Activated T-cell treated with anti-CD3 and anti-CD28 coated beads for 1 hour (primary cell): ENCODE measurements around the gene ZMYND8.
"Not testable (repeated sequence)": the region's sequence is repeated elsewhere in the genome, so short reads cannot be mapped to it uniquely, and the experiment has no call there.

ENCODE experiments used
- DNase-seq: peaks from one replicate; pipeline ENCODE4 v3.0.0-alpha.2; 2020; ENCODE audit warnings: low read depth

ZMYND8 gene

DNA sequence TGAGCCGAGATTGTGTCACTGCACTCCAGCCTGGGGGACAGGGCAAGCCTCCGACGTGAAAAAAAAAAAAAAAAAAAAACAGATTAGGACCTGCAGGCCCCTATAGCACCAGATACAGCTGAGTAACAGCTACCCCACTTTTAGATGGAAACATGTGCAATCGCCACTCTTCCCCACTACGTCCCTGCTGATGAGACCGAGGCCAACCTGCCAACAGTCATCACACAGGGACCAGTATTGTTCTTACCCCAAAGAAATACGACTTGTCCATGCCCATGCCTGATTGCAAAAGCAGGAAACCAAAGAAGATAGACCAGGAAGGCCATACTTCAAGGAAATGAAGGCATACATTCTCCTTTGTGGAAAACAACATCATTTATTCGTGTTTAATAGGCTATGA lies 45.8 kb downstream of the ZMYND8 start:
- DNase-seq = no peak

- DNase-seq = no peak
Measured at GRCh38 chr20:47309806-47310426, 46.6 kb downstream of the ZMYND8 start.

GRCh38 chr20:47309394-47309793 lies 47.1 kb downstream of the ZMYND8 start:
- DNase-seq = no peak

DNA sequence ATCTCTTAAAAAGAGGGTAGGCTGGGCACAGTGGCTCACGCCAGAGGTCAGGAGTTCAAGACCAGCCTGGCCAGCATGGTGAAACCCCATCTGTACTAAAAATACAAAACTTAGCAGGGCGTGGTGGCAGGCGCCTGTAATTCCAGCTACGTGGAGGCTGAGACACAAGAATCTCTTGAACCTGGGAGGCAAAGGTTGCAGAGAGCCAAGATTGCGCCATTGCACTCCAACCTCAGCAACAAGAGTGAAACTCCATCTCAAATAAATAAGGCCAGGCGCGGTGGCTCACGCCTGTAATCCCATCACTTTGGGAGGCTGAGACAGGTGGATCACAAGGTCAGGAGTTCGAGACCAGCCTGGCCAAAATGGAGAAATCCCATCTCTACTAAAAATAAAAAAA lies 48.9 kb downstream of the ZMYND8 start:
- not testable (repeated sequence) for DNase-seq

- DNase-seq = no peak
Measured at GRCh38 chr20:47306755-47307370, 49.6 kb downstream of the ZMYND8 start.

- DNase-seq = no peak
Measured at GRCh38 chr20:47306095-47306494, 50.4 kb downstream of the ZMYND8 start.

- DNase-seq = no peak
Measured at GRCh38 chr20:47305667-47306066, 50.8 kb downstream of the ZMYND8 start.

- DNase-seq = no peak
Measured at GRCh38 chr20:47304287-47304686, 52.2 kb downstream of the ZMYND8 start.

GRCh38 chr20:47303736-47304135 lies 52.8 kb downstream of the ZMYND8 start:
- no peak for DNase-seq

DNA sequence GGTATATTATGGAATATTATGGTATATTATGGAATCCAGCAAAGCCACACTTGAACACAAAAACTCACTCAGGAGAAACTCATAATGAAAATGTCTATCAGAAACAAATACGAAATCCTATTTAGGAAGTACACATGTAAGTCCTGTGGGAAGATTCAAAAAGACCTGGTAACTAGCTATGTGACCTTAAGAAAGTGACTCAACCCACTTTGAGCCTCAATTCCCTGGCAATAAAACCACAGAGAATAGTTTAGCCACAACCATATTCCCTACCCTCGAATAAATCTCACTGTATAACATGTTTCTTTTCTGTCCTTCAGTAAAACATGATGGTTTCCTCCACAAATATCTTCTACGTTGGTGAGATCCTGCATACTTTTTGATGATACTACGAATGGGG lies 56.4 kb downstream of the ZMYND8 start:
- no peak for DNase-seq

GRCh38 chr20:47298624-47299023 lies 57.9 kb downstream of the ZMYND8 start:
- no peak for DNase-seq

- DNase-seq = no peak
Measured at GRCh38 chr20:47297746-47298145, 58.8 kb downstream of the ZMYND8 start.

- no peak for DNase-seq
Measured at GRCh38 chr20:47296950-47297349, 59.5 kb downstream of the ZMYND8 start.

- DNase-seq = no peak
Measured at GRCh38 chr20:47295921-47296426, 60.5 kb downstream of the ZMYND8 start.

GRCh38 chr20:47295129-47295813 lies 61.2 kb downstream of the ZMYND8 start:
- DNase-seq = no peak

DNA sequence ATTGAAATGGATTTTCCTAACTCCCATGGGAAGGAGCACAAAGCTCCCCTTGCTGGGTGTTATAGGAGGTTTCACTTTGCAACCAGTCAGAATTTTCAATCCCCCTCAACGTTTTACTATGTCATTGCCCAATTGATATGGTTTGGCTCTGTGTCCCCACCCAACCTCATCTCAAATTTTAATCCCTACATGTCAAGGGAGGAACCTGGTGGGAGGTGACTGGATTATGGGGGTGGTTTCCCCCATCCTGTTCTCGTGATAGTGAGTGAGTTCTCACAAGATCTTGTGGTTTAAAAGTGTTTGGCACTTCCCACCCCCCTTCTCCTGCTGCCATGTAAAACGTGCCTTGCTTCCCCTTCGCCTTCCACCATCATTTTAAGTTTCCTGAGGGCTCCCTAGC lies 62.9 kb downstream of the ZMYND8 start:
- no peak for DNase-seq

DNA sequence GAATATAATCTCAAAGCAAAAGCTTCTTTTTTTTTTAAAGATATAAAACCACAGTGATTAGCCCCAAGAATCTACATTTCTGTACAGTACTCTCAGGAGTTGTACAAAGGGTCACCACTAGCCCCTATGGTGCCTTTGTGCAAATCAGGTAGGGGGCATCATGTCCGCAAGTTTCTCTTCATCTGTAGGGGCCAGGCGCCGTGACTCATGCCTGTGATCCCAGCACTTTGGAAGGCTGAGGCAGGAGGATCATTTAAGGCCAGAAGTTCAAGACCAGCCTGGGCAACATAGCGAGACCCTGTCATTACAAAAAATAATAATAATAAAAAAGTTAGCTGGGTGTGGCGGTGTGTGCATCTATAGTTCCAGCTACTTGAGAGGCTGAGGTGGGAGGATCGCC lies 63.9 kb downstream of the ZMYND8 start:
- DNase-seq = no peak

DNA sequence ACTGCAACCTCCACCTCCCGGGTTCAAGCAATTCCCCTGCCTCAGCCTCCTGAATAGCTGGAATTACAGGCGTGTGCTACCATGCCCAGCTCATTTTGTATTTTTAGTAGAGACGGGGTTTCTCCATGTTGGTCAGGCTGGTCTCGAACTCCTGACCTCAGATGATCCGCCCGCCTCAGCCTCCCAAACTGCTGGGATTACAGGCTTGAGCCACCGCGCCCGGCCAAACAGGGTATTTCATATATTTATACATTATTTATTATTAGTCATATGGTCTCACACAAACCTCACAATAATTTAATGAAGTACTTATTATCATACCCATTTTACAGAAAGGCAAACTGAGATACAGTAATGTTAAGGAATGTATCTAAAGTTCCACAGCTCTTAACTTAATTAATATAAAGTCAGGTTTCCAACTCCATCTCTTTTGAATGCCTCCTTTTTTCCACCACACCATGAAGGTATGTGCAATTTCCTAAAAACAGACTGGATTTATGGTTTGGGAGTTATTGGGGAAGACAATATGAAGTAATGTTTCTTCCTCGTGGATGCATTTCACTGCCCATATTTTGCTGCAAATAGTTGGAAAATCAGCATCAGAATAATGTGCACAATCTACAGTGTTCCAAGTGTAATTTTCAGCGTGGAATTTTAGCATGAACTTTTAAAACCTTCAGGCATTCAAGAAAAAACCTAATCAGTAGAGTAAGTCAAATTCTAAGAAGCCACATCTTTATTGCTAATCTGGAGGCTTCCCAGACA lies 65.7 kb downstream of the ZMYND8 start:
- DNase-seq = no peak

DNA sequence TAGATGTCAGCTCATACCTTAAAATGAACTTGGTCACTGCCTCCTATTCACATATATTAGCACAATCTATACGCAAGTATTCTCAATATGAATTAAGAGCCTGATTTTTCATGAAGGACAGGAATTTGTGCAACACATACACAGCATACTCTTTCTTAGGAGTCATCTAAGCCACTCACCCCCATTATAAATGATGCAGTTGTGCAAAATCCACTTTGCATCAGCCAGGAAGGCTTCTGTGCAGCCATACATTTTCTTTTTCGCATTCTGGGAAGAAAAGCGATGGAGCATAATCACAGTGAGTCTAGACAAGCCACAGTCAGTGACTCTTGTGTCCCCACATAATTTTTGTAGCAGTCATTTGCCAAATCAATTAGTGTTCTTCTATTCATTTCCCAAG lies 66.5 kb downstream of the ZMYND8 start:
- DNase-seq = no peak

- no peak for DNase-seq
Measured at GRCh38 chr20:47289096-47289495, 67.4 kb downstream of the ZMYND8 start.

DNA sequence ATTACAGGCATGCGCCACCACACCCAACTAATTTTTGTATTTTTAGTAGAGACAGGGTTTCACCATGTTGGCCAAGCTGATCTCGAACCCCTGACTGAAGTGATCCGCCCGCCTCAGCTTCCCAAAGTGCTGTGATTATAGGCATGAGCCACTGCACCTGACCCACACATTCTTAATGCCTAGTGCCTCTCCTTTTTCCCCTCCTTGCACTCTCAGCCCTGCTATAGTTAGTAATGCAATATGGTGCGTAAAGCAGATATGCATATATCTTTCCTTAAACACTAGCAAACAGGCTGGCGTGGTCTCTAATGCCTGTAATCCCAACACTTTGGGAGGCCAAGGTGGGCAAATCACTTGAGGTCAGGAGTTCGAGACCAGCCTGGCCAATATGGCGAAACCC lies 68.0 kb downstream of the ZMYND8 start:
- not testable (repeated sequence) for DNase-seq

DNA sequence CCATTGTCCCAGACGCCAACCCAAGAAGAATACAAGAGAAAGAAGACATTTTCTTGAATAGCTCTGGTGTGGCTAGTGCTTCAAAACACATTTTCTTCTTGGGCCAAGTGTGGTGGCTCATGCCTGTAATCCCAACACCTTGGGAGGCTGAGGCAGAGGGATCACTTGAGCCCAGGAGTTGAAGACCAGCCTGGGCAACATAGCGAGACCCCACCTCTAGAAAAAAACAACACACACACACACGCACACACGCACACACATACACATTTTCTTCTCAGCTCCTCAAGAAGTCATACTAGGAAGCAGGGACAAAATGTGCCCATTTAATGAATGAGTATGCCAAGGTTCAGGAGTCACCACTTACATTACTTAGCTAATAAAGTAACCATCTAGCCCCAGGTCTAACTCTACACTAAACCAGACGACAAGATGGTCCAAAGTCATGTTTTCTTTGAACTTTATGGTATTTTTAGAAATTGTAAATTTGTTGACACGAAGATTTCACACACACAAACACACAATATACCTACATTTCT lies 68.8 kb downstream of the ZMYND8 start:
- DNase-seq = no peak
